Measurements from ENCODE around the gene TMEM120A.

- TF ChIP-seq E2F8 (IDR thresholded peaks at IDR 0.05; ENCODE audit: low read depth, partially characterized antibody) (no peak), JUND (IDR thresholded peaks at IDR 0.05; ENCODE audit: low read depth, low read length) (no peak), MXI1 (IDR thresholded peaks at IDR 0.05; ENCODE audit: low read depth, low read length) (no peak), SREBF2 (IDR thresholded peaks at IDR 0.05; ENCODE audit: low read length) (no peak), POLR2A (IDR thresholded peaks at IDR 0.05; ENCODE audit: low read depth, low read length) (no peak), RFX5 (IDR thresholded peaks at IDR 0.05; ENCODE audit: low read depth, low read length) (no peak), EGR1 (IDR thresholded peaks at IDR 0.05; ENCODE audit: borderline replicate concordance in 1 of 2, low read depth in 2 of 2, low read length in 2 of 2) (no peak), NKRF (conservative IDR thresholded peaks at IDR 0.05) (no peak), HCFC1 (IDR thresholded peaks at IDR 0.05; ENCODE audit: low read length) (no peak), TARDBP (IDR thresholded peaks at IDR 0.05; ENCODE audit: borderline replicate concordance) (no peak), MYC (IDR thresholded peaks at IDR 0.05; ENCODE audit: insufficient read depth, insufficient read length, insufficient replicate concordance, low read length, severe bottlenecking) (no peak), CTCF (IDR thresholded peaks at IDR 0.05 in 2 of 3, conservative IDR thresholded peaks at IDR 0.05 in 1 of 3; ENCODE audit: control insufficient read depth in 2 of 3, extremely low read depth in 1 of 3, insufficient read depth in 1 of 3, low read depth in 3 of 3, low read length in 3 of 3) (no peak)
These were observed 40.5 kb downstream of the TMEM120A start for GRCh38 chr7:75953931-75954330.

Measured in GM12878 (cell line).